ENCODE data around the gene SAXO1.
"Not testable (repeated sequence)": the region's sequence is repeated elsewhere in the genome, so short reads cannot be mapped to it uniquely, and the experiment has no call there.

SAXO1 gene

GRCh38 chr9:18997151-18997550 is 35.9 kb downstream of the SAXO1 start:
- DNase-seq: no peak

GRCh38 chr9:18996211-18996610 is 36.8 kb downstream of the SAXO1 start:
- DNase-seq: no peak

GRCh38 chr9:18994263-18994916 is 38.6 kb downstream of the SAXO1 start:
- DNase-seq: no peak

- not testable (repeated sequence) for DNase-seq
Observed at GRCh38 chr9:18991197-18991596, 41.8 kb downstream of the SAXO1 start.

- DNase-seq: no peak
Observed at GRCh38 chr9:18990494-18990893, 42.5 kb downstream of the SAXO1 start.

GRCh38 chr9:18989865-18990264 is 43.1 kb downstream of the SAXO1 start:
- DNase-seq: no peak

- no peak for DNase-seq
Observed at GRCh38 chr9:18989097-18989496, 43.9 kb downstream of the SAXO1 start.

- no peak for DNase-seq
Observed at GRCh38 chr9:18988003-18988402, 45.0 kb downstream of the SAXO1 start.

GRCh38 chr9:18985996-18986395 is 47.0 kb downstream of the SAXO1 start:
- DNase-seq: no peak

- no peak for DNase-seq
Observed at GRCh38 chr9:18985464-18985951, 47.5 kb downstream of the SAXO1 start.

- DNase-seq: no peak
Observed at GRCh38 chr9:18982262-18982620, 50.8 kb downstream of the SAXO1 start.

GRCh38 chr9:18981476-18982261 is 51.3 kb downstream of the SAXO1 start:
- no peak for DNase-seq

- no peak for DNase-seq
Observed at GRCh38 chr9:18980189-18980588, 52.8 kb downstream of the SAXO1 start.

- DNase-seq: no peak
Observed at GRCh38 chr9:18979367-18979766, 53.6 kb downstream of the SAXO1 start.

GRCh38 chr9:18978188-18978587 is 54.8 kb downstream of the SAXO1 start:
- no peak for DNase-seq

- no peak for DNase-seq
Observed at GRCh38 chr9:18976709-18977531, 56.1 kb downstream of the SAXO1 start.

GRCh38 chr9:18976221-18976708 is 56.7 kb downstream of the SAXO1 start:
- DNase-seq: no peak

- DNase-seq: no peak
Observed at GRCh38 chr9:18973348-18973747, 59.7 kb downstream of the SAXO1 start.

- no peak for DNase-seq
Observed at GRCh38 chr9:18972675-18973074, 60.3 kb downstream of the SAXO1 start.

GRCh38 chr9:18971909-18972308 is 61.1 kb downstream of the SAXO1 start:
- no peak for DNase-seq

GRCh38 chr9:18971404-18971803 is 61.6 kb downstream of the SAXO1 start:
- DNase-seq: no peak

GRCh38 chr9:18970393-18970792 is 62.6 kb downstream of the SAXO1 start:
- DNase-seq: no peak

GRCh38 chr9:18969128-18969527 is 63.9 kb downstream of the SAXO1 start:
- no peak for DNase-seq
